IMR-90 (cell line): Measurements from ENCODE around the gene ARR3.

ENCODE experiments used
- CHD1 ChIP-seq: IDR thresholded peaks from 2 replicates; pipeline ENCODE4 v1.6.1; 2012; ENCODE audit warnings: low read depth, low read length, improper control_type of control experiment
- CTCF ChIP-seq: conservative IDR thresholded peaks from 2 replicates; pipeline ENCODE4 v1.5.1; 2012; ENCODE audit warnings: mild to moderate bottlenecking, low read depth, low read length, improper control_type of control experiment
- MAFK ChIP-seq: IDR thresholded peaks from 2 replicates; pipeline ENCODE4 v1.6.1; 2012; ENCODE audit warnings: low read depth, low read length, improper control_type of control experiment
- POLR2A ChIP-seq: IDR thresholded peaks from 2 replicates; pipeline ENCODE4 v1.6.1; 2012; ENCODE audit warnings: mild to moderate bottlenecking, low read depth, low read length
- RAD21 ChIP-seq: IDR thresholded peaks from 2 replicates; pipeline ENCODE4 v1.6.1; 2012; ENCODE audit warnings: low read length, improper control_type of control experiment
- RFX5 ChIP-seq: IDR thresholded peaks from 2 replicates; pipeline ENCODE4 v1.8.0; 2012; ENCODE audit warnings: low read depth, mild to moderate bottlenecking, low read length, moderate library complexity
- SMC3 ChIP-seq: fragments of 150-350 bp; IDR thresholded peaks from 2 replicates; pipeline ENCODE4 v1.6.1; 2016; ENCODE audit warnings: low read depth, mild to moderate bottlenecking, antibody characterized with exemption, low read length, moderate library complexity

- TF ChIP-seq SMC3 (no peak), POLR2A (no peak), MAFK (no peak), CTCF (no peak), RAD21 (no peak), RFX5 (no peak), CHD1 (no peak)
These were observed 36.5 kb upstream of the ARR3 start for GRCh38 chrX:70231666-70232065.
